GM12878 (cell line): ENCODE results near the gene TXNDC12. TPM values are rescaled to one million over a fixed set of nuclear protein-coding genes. Genes with fewer than 3 reads are reported as not detected.
A peak's percentile ranks its signal among the peaks of the same experiment; 100 is the strongest.

Experiments used
- ATAC-seq: fragments of 200-7000 bp; cut with Tn5 transposase; 3 replicates; pipeline ENCODE4 v1.9.1; 2020; ENCODE audit warnings: mild to moderate bottlenecking, moderate library complexity
- BruUV-seq: library from RNA; stranded (reverse); fragments of 400-500 nt; replicated peaks from 2 replicates; lab custom pipeline; 2021; lab: Mats Ljungman, UMichigan
- CTCF ChIA-PET: fragments of 300-600 bp; sonication (Branson Sonifier 250); formaldehyde crosslinking; extraction: SDS; loops from one replicate; lab custom pipeline; 2021; ENCODE audit warnings: inconsistent platforms; lab: Yijun Ruan, JAX
- POLR2A ChIA-PET: fragments of 350-600 bp; formaldehyde crosslinking; extraction: SDS; loops from one replicate; lab custom pipeline; 2021; ENCODE audit warnings: inconsistent platforms; lab: Charles Lee
- RAD21 ChIA-PET: fragments of 300-600 bp; sonication (Branson Sonifier 250); formaldehyde crosslinking; loops from one replicate; lab custom pipeline; 2023; ENCODE audit warnings: antibody characterized with exemption; ENCODE audit not compliant: unreplicated experiment; lab: Charles Lee
- SMC1A ChIA-PET: fragments of 300-600 bp; sonication (Branson Sonifier 250); formaldehyde crosslinking; loops from one replicate; lab custom pipeline; 2023; ENCODE audit not compliant: unreplicated experiment, uncharacterized antibody; lab: Charles Lee
- DNase-seq: peaks from one replicate; pipeline ENCODE4 v3.0.0-alpha.2; 2011; ENCODE audit warnings: low read depth, low spot score
- FAIRE-seq: peaks from 3 replicates; lab custom pipeline; 2011; peaks lifted over from hg19 to GRCh38; lab: Jason Lieb, UNC
- H2AFZ ChIP-seq: 2 replicates; pipeline ENCODE4 v1.6.0; 2011; ENCODE audit warnings: low read depth, low read length, control low read depth; ENCODE audit not compliant: control insufficient read depth
- H3K27ac ChIP-seq: 2 replicates; pipeline ENCODE4 v1.5.1; 2011; ENCODE audit warnings: control low read depth; ENCODE audit not compliant: control insufficient read depth, insufficient read depth
- H3K27me3 ChIP-seq, 2 experiments: replicated peaks in 1 of 2; 2 replicates each; pipeline versions ENCODE4 v1.6.0 to v1.6.1; 2011; ENCODE audit warnings: low read length in 1 of 2; ENCODE audit not compliant: control insufficient read depth in 2 of 2, insufficient read depth in 2 of 2
- H3K36me3 ChIP-seq, 2 experiments: 2 replicates each; pipeline ENCODE4 v1.5.1; 2011; ENCODE audit warnings: low read length in 1 of 2; ENCODE audit not compliant: control insufficient read depth in 2 of 2, insufficient read depth in 2 of 2
- H3K4me1 ChIP-seq: 2 replicates; pipeline ENCODE4 v1.6.1; 2011; ENCODE audit warnings: mild to moderate bottlenecking, low read length, moderate library complexity, mixed read lengths; ENCODE audit not compliant: control insufficient read depth, insufficient read depth
- H3K4me2 ChIP-seq: 2 replicates; pipeline ENCODE4 v1.6.0; 2011; ENCODE audit warnings: control low read depth; ENCODE audit not compliant: control insufficient read depth, insufficient read depth
- H3K4me3 ChIP-seq: fragments of 200-600 bp; sonication (generic); 2 replicates; pipeline ENCODE4 v1.5.1; 2016
- H3K79me2 ChIP-seq: 2 replicates; pipeline ENCODE4 v1.6.0; 2011; ENCODE audit warnings: low read length; ENCODE audit not compliant: control insufficient read depth, insufficient read depth
- H3K9ac ChIP-seq: 2 replicates; pipeline ENCODE4 v1.8.0; 2011; ENCODE audit warnings: low read length, control low read depth, mixed read lengths; ENCODE audit not compliant: control insufficient read depth, insufficient read depth
- H3K9me3 ChIP-seq: replicated peaks from 3 replicates; pipeline ENCODE4 v1.5.1; 2011; ENCODE audit warnings: mild to moderate bottlenecking, low read length; ENCODE audit not compliant: control insufficient read depth, insufficient read depth
- H4K20me1 ChIP-seq: 2 replicates; pipeline ENCODE4 v1.6.0; 2011; ENCODE audit not compliant: control insufficient read depth, insufficient read depth
- ATF7 ChIP-seq: fragments of 450-650 bp; IDR thresholded peaks from 2 replicates; pipeline ENCODE4 v1.6.1; 2016; ENCODE audit warnings: low read depth, mild to moderate bottlenecking
- BCL11A ChIP-seq: IDR thresholded peaks from 2 replicates; pipeline ENCODE4 v1.6.1; 2011; ENCODE audit warnings: low read depth, low read length
- CBX5 ChIP-seq: sonication (generic); IDR thresholded peaks from 2 replicates; pipeline ENCODE4 v1.6.1; 2016; ENCODE audit warnings: low read depth, moderate library complexity, mild to moderate bottlenecking, inconsistent platforms
- CHD2 ChIP-seq: IDR thresholded peaks from 2 replicates; pipeline ENCODE4 v1.6.1; 2011; ENCODE audit warnings: low read depth, low read length, improper control_type of control experiment, borderline replicate concordance
- CHD4 ChIP-seq: fragments of 200-600 bp; sonication (generic); IDR thresholded peaks from 2 replicates; pipeline ENCODE4 v1.6.1; 2016; ENCODE audit warnings: mild to moderate bottlenecking
- EP300 ChIP-seq, 2 experiments: fragments of 150-350 bp in 1 of 2; IDR thresholded peaks; 2 replicates each; pipeline ENCODE4 v1.6.1; 2011 to 2012; ENCODE audit warnings: low read depth in 2 of 2, low read length in 2 of 2, borderline replicate concordance in 1 of 2, improper control_type of control experiment in 1 of 2, inconsistent platforms in 1 of 2; ENCODE audit not compliant: control insufficient read depth in 1 of 2
- HDAC2 ChIP-seq: fragments of 200-600 bp; sonication (generic); IDR thresholded peaks from 2 replicates; pipeline ENCODE4 v1.6.1; 2017
- MEF2A ChIP-seq: IDR thresholded peaks from 2 replicates; pipeline ENCODE4 v1.6.1; 2011; ENCODE audit warnings: low read depth, mild to moderate bottlenecking, low read length, moderate library complexity; ENCODE audit not compliant: insufficient read depth
- MTA2 ChIP-seq: fragments of 450-650 bp; IDR thresholded peaks from 2 replicates; pipeline ENCODE4 v1.6.1; 2016; ENCODE audit warnings: low read depth, mild to moderate bottlenecking, moderate library complexity
- MYB ChIP-seq: fragments of 150-350 bp; IDR thresholded peaks from 2 replicates; pipeline ENCODE4 v1.6.1; 2014; ENCODE audit warnings: mild to moderate bottlenecking, low read depth, low read length, borderline replicate concordance
- NFYA ChIP-seq: IDR thresholded peaks from 2 replicates; pipeline ENCODE4 v1.6.1; 2011; ENCODE audit warnings: low read depth, mild to moderate bottlenecking, low read length, improper control_type of control experiment, borderline replicate concordance
- POLR2AphosphoS2 ChIP-seq: IDR thresholded peaks from 2 replicates; pipeline ENCODE4 v1.6.1; 2011; ENCODE audit warnings: low read depth, mild to moderate bottlenecking, low read length, improper control_type of control experiment, moderate library complexity
- RB1 ChIP-seq: fragments of 450-650 bp; formaldehyde crosslinking; IDR thresholded peaks from 2 replicates; pipeline ENCODE4 v1.6.1; 2017; ENCODE audit warnings: mild to moderate bottlenecking, borderline replicate concordance
- SIN3A ChIP-seq: IDR thresholded peaks from 2 replicates; pipeline ENCODE4 v1.6.1; 2012; ENCODE audit warnings: low read depth, low read length, improper control_type of control experiment
- SIX5 ChIP-seq: IDR thresholded peaks from 2 replicates; pipeline ENCODE4 v1.6.1; 2011; ENCODE audit warnings: mild to moderate bottlenecking, low read depth, low read length, moderate library complexity; ENCODE audit not compliant: severe bottlenecking
- SMARCA5 ChIP-seq: fragments of 450-650 bp; IDR thresholded peaks from 2 replicates; pipeline ENCODE4 v1.6.1; 2017; ENCODE audit warnings: mild to moderate bottlenecking
- SREBF1 ChIP-seq: IDR thresholded peaks from 2 replicates; pipeline ENCODE4 v1.6.1; 2012; ENCODE audit warnings: mild to moderate bottlenecking, low read length
- SUZ12 ChIP-seq: fragments of 200-600 bp; sonication (generic); IDR thresholded peaks from one replicate; pipeline ENCODE4 v1.6.1; 2018; ENCODE audit warnings: antibody characterized with exemption, mild to moderate bottlenecking; ENCODE audit not compliant: unreplicated experiment
- ZNF217 ChIP-seq: fragments of 450-650 bp; IDR thresholded peaks from 2 replicates; pipeline ENCODE4 v1.6.1; 2017; ENCODE audit warnings: antibody characterized with exemption, mild to moderate bottlenecking
- WGBS: methylation state at CpG from one replicate; pipeline ENCODE4 v1.1.6; 2016; ENCODE audit warnings: low lambda C conversion rate; ENCODE audit not compliant: insufficient replicate concordance, insufficient coverage; ENCODE audit errors: missing lambda C conversion rate; 5-methylcytosine and 5-hydroxymethylcytosine counted together
- in situ Hi-C: fragments of 300-500 bp; cut with MboI; formaldehyde crosslinking; loops from 9 replicates; pipeline ENCODE4 v1.14.3; 2018; ENCODE audit warnings: mixed read lengths
- intact Hi-C: fragments of 100-400 bp; cut with micrococcal nuclease; formaldehyde crosslinking; loops from one replicate; pipeline ENCODE4 v1.14.2; 2022; ENCODE audit not compliant: unreplicated experiment
- polyA plus RNA-seq, 11 experiments: library from polyadenylated mRNA; depleted of rRNA in 4 of 11; unstranded in 6 of 11; stranded (reverse) in 5 of 11; fragments of >200 nt; fragmentation: Nextera tagmentation in 4 of 11; fragmentation: Illumina TruSeq in 1 of 11; extraction: Ambion mirVana in 4 of 11; extraction: Trizol in 1 of 11; gene quantifications; 1 replicate in 1 of 11; 2 replicates in 10 of 11; pipeline versions ENCODE4 v1.2.1 to v1.2.3, GENCODE V29; 2011 to 2016; ENCODE audit warnings: inconsistent platforms in 2 of 11, missing spikeins in 2 of 11, low read depth in 1 of 11
- total RNA-seq, 4 experiments: library from RNA; depleted of rRNA in 3 of 4; stranded (reverse); fragments of >200 nt in 3 of 4; fragmentation: Illumina TruSeq in 1 of 4; extraction: Trizol in 1 of 4; gene quantifications; 2 replicates each; pipeline versions ENCODE4 v1.2.1 to v1.2.3, GENCODE V29; 2013 to 2021
- TF ChIP-seq, protein P1 (sequence below): IDR thresholded peaks from 2 replicates; pipeline ENCODE4 v1.6.1; 2011; ENCODE audit warnings: mild to moderate bottlenecking, low read depth, low read length, moderate library complexity; ENCODE audit not compliant: insufficient replicate concordance
- TF ChIP-seq, protein P2 (sequence below): fragments of 450-650 bp; IDR thresholded peaks from 2 replicates; pipeline ENCODE4 v1.6.1; 2017; ENCODE audit warnings: low read depth, mild to moderate bottlenecking, moderate library complexity
- TF ChIP-seq, protein P3 (sequence below): fragments of 450-650 bp; IDR thresholded peaks from 2 replicates; pipeline ENCODE4 v1.6.1; 2017; ENCODE audit warnings: borderline replicate concordance

TXNDC12 gene
- total and polyA plus RNA-seq, 10 of the 15 experiments (the other 5 are each of a cell fraction or from before 2014, with no cell fraction given) = 6.7 to 41.7 (median 17.7) TPM

DNA sequence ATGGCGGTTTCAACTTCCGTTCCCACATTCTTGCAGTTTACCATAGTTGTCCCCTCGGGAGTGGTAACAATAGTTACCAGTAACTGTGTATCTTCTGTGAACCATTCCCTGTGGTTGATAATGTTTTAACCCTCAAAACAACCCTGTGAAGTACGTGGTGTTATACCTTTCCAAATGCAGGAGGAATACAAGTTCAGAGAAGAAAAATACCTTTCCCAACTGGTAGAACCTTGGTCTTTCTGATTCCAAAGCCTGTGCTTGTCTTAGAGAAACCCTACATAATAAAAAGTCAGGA, 1.9 kb upstream of the TXNDC12 start:
- ATAC-seq (no peak), FAIRE-seq (no peak), DNase-seq (no peak)
- Histone ChIP-seq H3K79me2 (peaks cover 69% of the 10 kb centered on the region), H3K4me3 (peak overlapping the region; percentile 79), H3K36me3 (peaks cover 0 to 7% of the 10 kb centered on the region in 2 experiments; a peak in 1 of 4 replicates), H3K4me1 (peaks cover 4% of the 10 kb centered on the region; the same call in 1 of the 2 replicates), H3K27me3 (no peaks in the 10 kb centered on the region), H3K4me2 (peak overlapping the region; percentile 90), H3K9me3 (no peaks in the 10 kb centered on the region), H3K9ac (peak overlapping the region; percentile 87), H2AFZ (peak overlapping the region; percentile 83), H3K27ac (peak overlapping the region; percentile 88), H4K20me1 (no peaks in the 10 kb centered on the region)
- CTCF ChIA-PET = no interaction called here
- intact Hi-C loops = loop anchor here (1.0 kb wide), 1 partner anchor 24 kb away; the partner anchor contains the start of gene KTI12
- POLR2A ChIA-PET = interaction anchor here (0.5 to 4.0 kb wide), 7 partner anchors 8 to 1164 kb away, joined by 3 to 37 read pairs (median 3); partner anchors contain the start of gene KTI12
- RAD21 ChIA-PET = interaction anchor here (0.7 to 1.0 kb wide), 2 partner anchors 15 to 177 kb away, joined by 3 to 4 read pairs; no protein-coding TSS in a partner anchor
- SMC1A ChIA-PET = interaction anchor here (0.8 to 4.0 kb wide), 5 partner anchors 14 to 318 kb away, joined by 3 to 11 read pairs (median 4); no protein-coding TSS in a partner anchor
- in situ Hi-C loops = no loop called here
- WGBS = 0% methylated on average over 4 of the region's 4 CpGs
- no TSS peak for BruUV-seq
- TF ChIP-seq SREBF1 (no peak), SIN3A (0 out of 2 replicates have a peak, but pooled peaks have one; percentile 32), EP300 (IDR thresholded peaks at IDR 0.05; ENCODE audit: borderline replicate concordance in 1 of 2, control insufficient read depth in 1 of 2, low read depth in 2 of 2, low read length in 2 of 2) (peak; percentile 24 to 28; a peak in 1 of 4 replicates), HDAC2 (no peak), SMARCA5 (no peak), BCL11A (no peak), POLR2AphosphoS2 (peak; percentile 25; the same call in 1 of the 2 replicates), CHD4 (no peak), NFYA (no peak), SUZ12 (no peak), ATF7 (peak; percentile 51; the same call in 1 of the 2 replicates), SIX5 (no peak), ZNF217 (no peak), MYB (0 out of 2 replicates have a peak, but pooled peaks have one; percentile 16), MEF2A (no peak), CBX5 (no peak), CHD2 (peak; percentile 2; the same call in 1 of the 2 replicates), MTA2 (peak; percentile 46; the same call in 1 of the 2 replicates), RB1 (no peak)
- TF ChIP-seq, protein P1, sequence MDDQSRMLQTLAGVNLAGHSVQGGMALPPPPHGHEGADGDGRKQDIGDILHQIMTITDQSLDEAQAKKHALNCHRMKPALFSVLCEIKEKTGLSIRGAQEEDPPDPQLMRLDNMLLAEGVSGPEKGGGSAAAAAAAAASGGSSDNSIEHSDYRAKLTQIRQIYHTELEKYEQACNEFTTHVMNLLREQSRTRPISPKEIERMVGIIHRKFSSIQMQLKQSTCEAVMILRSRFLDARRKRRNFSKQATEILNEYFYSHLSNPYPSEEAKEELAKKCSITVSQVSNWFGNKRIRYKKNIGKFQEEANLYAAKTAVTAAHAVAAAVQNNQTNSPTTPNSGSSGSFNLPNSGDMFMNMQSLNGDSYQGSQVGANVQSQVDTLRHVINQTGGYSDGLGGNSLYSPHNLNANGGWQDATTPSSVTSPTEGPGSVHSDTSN = no peak
- TF ChIP-seq, protein P2, sequence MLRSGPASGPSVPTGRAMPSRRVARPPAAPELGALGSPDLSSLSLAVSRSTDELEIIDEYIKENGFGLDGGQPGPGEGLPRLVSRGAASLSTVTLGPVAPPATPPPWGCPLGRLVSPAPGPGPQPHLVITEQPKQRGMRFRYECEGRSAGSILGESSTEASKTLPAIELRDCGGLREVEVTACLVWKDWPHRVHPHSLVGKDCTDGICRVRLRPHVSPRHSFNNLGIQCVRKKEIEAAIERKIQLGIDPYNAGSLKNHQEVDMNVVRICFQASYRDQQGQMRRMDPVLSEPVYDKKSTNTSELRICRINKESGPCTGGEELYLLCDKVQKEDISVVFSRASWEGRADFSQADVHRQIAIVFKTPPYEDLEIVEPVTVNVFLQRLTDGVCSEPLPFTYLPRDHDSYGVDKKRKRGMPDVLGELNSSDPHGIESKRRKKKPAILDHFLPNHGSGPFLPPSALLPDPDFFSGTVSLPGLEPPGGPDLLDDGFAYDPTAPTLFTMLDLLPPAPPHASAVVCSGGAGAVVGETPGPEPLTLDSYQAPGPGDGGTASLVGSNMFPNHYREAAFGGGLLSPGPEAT = peak; percentile 50; the same call in 1 of the 2 replicates
- TF ChIP-seq, protein P3, sequence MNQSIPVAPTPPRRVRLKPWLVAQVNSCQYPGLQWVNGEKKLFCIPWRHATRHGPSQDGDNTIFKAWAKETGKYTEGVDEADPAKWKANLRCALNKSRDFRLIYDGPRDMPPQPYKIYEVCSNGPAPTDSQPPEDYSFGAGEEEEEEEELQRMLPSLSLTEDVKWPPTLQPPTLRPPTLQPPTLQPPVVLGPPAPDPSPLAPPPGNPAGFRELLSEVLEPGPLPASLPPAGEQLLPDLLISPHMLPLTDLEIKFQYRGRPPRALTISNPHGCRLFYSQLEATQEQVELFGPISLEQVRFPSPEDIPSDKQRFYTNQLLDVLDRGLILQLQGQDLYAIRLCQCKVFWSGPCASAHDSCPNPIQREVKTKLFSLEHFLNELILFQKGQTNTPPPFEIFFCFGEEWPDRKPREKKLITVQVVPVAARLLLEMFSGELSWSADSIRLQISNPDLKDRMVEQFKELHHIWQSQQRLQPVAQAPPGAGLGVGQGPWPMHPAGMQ = no peak
